ENCODE data around the gene MYMK.

Gene MYMK

GRCh38 chr9:133470988-133471387 lies 53.8 kb downstream of the MYMK start:
- DNase-seq (ENCODE audit: low read depth in 1 of 2, low spot score in 1 of 2): no peak

GRCh38 chr9:133470427-133470924 lies 54.3 kb downstream of the MYMK start:
- no peak for DNase-seq (ENCODE audit: low read depth in 1 of 2, low spot score in 1 of 2)

GRCh38 chr9:133468777-133469421 lies 55.9 kb downstream of the MYMK start:
- no peak for DNase-seq (ENCODE audit: low read depth in 1 of 2, low spot score in 1 of 2)

DNA sequence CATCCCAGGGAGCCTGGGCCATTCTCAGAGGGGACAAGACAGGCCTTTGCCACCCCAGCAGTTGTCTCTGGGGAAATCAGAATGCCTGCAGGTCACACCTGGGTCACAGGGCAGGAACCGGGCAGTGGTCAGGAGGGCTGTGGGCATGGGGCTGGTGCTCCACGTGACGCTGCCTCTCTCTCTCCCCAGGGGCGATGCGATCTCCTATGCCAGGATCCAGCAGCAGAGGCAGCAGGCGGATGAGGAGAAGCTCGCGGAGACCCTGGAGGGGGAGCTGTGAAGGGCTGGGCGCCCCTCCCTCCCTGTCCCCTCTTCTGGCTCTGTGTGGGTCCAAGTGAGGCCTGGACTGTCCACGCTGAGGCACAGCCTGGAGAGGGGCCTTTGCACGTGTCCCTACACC lies 56.4 kb downstream of the MYMK start:
- no peak for DNase-seq (ENCODE audit: low read depth in 1 of 2, low spot score in 1 of 2)

DNA sequence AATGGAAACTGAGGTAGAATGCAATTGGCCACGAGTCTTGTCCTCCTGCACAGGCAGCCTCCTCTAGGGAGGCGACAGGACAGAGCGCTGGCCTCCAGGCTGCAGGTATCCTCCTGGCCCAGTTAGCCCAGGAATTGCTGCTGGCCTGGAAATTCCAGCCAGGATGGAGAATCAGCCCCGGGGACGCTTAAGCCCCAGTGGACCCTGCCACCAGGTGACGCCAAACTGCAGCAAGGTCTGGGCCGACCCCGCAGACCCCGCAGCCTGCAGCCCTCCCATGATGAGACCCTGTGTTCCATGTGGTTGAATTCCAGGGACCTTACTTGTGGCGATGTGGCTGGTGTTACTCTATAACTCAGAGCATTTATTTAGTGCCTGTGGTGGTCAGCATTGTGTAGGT lies 57.7 kb downstream of the MYMK start:
- no peak for DNase-seq (ENCODE audit: low read depth in 1 of 2, low spot score in 1 of 2)

- no peak for DNase-seq (ENCODE audit: low read depth in 1 of 2, low spot score in 1 of 2)
Observed at GRCh38 chr9:133465984-133466383, 58.8 kb downstream of the MYMK start.

DNA sequence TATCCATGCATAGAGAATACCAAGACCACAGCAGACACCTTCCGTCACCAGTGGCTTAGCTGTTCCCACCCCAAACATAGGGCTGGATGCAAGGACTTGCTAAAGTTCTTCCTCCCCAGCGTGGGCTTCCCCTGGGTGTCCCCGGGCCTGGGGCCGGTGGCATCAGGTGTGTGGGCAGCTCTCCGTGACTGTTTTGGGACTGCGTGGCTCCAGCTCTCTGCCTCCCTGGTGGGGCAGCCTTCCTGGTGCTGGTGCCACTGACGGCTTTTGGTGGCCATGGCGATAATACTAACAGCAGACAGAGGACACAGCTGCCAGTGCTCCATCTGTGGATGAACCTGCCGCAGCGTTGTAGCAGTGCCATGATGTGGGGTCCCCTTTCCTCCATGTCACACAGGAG lies 60.1 kb downstream of the MYMK start:
- no peak for DNase-seq (ENCODE audit: low read depth in 1 of 2, low spot score in 1 of 2)

All from activated T-helper 1 cell treated with anti-CD3 and anti-CD28 coated beads, Interleukin-2, amount 50 U/mL, for 16 hours (primary cell).